ENCODE measurements around the gene KLF16. TPM values are rescaled to one million over a fixed set of nuclear protein-coding genes. Genes with fewer than 3 reads are reported as not detected.

KLF16 gene
- total RNA-seq, 6 experiments from 2014 or later, result 37.7 to 48.3 (median 41.6) TPM

DNA sequence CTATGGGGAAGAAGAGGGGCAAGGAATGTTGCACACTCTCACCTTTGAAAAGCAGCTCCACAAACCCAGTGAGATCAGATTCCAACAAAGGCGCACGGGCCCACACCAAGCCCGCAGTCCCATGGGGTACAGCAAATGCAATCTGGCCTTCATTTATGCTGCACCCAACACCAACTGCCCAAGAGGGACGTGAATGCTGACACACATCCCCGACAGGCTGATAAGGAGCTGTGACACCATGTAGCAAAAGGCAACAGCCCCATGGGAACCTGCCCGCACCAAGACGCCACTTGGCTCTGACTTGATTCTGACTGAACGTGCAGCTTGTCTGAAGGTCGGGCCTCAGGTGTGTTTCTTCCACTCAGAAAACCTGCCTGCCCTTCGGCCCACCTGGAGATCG is 32.4 kb downstream of the KLF16 start:
- DNase-seq, result no peak
- H3K9me3 Mint-ChIP-seq, result no peaks in the 10 kb centered on the region
- TF ChIP-seq, protein P1, sequence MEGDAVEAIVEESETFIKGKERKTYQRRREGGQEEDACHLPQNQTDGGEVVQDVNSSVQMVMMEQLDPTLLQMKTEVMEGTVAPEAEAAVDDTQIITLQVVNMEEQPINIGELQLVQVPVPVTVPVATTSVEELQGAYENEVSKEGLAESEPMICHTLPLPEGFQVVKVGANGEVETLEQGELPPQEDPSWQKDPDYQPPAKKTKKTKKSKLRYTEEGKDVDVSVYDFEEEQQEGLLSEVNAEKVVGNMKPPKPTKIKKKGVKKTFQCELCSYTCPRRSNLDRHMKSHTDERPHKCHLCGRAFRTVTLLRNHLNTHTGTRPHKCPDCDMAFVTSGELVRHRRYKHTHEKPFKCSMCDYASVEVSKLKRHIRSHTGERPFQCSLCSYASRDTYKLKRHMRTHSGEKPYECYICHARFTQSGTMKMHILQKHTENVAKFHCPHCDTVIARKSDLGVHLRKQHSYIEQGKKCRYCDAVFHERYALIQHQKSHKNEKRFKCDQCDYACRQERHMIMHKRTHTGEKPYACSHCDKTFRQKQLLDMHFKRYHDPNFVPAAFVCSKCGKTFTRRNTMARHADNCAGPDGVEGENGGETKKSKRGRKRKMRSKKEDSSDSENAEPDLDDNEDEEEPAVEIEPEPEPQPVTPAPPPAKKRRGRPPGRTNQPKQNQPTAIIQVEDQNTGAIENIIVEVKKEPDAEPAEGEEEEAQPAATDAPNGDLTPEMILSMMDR (IDR thresholded peaks at IDR 0.05), result no peak
- no peak overlapping the region for H3K4me3 Mint-ChIP-seq
- no peaks in the 10 kb centered on the region for H3K27me3 Mint-ChIP-seq (ENCODE audit: insufficient read depth)
- H3K4me1 Mint-ChIP-seq (ENCODE audit: low read depth), result peaks cover 1% of the 10 kb centered on the region; the same call in 1 of the 2 replicates
- no peak overlapping the region for H3K27ac Mint-ChIP-seq
- H3K36me3 Mint-ChIP-seq (ENCODE audit: low read depth), result peaks cover 4% of the 10 kb centered on the region; the same call in 1 of the 2 replicates

GRCh38 chr19:1830568-1830967 is 32.8 kb downstream of the KLF16 start:
- H3K4me1 Mint-ChIP-seq (ENCODE audit: low read depth), result peaks cover 4% of the 10 kb centered on the region; the same call in 1 of the 2 replicates
- H3K4me3 Mint-ChIP-seq, result no peak overlapping the region
- H3K36me3 Mint-ChIP-seq (ENCODE audit: low read depth), result peaks cover 7% of the 10 kb centered on the region; the same call in 1 of the 2 replicates
- TF ChIP-seq, protein P1 (IDR thresholded peaks at IDR 0.05), result no peak
- no peak overlapping the region for H3K27ac Mint-ChIP-seq
- H3K9me3 Mint-ChIP-seq, result no peaks in the 10 kb centered on the region
- DNase-seq, result no peak
- H3K27me3 Mint-ChIP-seq (ENCODE audit: insufficient read depth), result no peaks in the 10 kb centered on the region

DNA sequence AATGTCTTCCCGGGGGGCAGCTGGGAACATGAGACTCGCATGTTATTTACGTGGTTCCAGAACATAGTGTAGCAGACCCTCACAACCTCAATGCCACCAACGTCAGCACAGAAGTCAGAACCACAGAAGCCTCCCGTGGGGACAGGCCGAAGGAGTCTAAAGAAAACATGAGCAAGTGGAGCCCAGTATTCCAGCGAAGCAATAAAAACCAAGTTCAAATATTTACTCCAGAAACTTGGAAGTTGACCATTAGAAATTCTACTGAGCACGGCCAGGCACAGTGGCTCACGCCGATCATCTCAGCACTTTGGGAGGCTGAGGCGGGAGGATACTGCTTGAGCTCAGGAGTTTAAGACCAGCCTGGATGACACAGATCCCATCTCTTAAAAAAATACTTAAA is 33.4 kb downstream of the KLF16 start:
- peaks cover 7% of the 10 kb centered on the region; the same call in 1 of the 2 replicates for H3K36me3 Mint-ChIP-seq (ENCODE audit: low read depth)
- H3K4me1 Mint-ChIP-seq (ENCODE audit: low read depth), result peaks cover 4% of the 10 kb centered on the region; the same call in 1 of the 2 replicates

DNA sequence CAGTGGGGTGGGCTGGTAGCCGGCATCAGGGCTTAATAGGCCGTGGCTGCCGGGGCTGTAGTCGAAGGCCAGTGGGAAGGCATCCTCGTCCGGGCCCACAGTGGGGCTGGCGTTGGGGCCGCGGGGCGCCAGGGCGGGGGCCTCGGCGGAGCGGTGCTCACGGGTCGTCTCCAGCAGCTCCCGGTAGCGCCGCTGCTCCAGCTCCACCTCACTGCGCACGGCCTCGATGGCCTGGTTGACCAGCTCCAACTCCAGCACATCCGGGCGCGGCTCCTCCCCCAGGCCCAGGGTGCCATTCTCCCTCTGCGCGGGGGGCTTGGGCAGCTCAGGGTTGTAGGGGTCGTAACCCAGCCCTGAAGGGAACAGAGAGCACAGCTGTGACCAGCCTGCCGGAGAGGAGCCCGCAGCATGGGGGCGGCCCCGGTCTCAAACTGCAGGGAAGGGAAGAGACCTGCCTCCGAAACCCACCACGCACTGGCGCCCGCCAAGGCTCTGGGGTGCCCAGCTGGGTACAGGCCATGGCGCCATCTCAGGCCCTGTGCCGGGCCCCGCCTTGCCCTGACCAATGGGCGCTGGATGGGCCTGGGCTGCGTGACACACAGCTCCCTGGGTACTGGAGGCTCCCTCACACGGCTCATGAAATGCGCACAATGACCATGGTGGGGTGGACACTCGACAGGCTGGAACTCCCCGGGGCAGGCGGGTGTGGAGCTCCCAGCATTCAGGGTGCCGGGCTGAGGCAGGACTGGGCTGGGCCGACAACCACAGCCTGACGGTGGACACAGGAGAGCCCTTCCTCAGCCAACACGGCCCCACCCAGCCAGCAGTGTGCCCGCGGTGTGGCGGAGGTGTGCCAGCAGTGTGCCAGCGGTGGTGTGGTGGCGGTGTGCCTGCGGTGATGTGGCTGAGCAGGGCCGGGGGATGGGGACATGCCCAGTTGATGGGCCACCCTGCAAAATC is 34.8 kb downstream of the KLF16 start:
- no peaks in the 10 kb centered on the region for H3K9me3 Mint-ChIP-seq
- DNase-seq, result no peak
- peaks cover 7% of the 10 kb centered on the region; the same call in 1 of the 2 replicates for H3K36me3 Mint-ChIP-seq (ENCODE audit: low read depth)
- H3K4me1 Mint-ChIP-seq (ENCODE audit: low read depth), result peaks cover 4% of the 10 kb centered on the region; the same call in 1 of the 2 replicates
- no peak overlapping the region for H3K4me3 Mint-ChIP-seq
- no peak overlapping the region for H3K27ac Mint-ChIP-seq
- no peaks in the 10 kb centered on the region for H3K27me3 Mint-ChIP-seq (ENCODE audit: insufficient read depth)
- TF ChIP-seq, protein P1 (IDR thresholded peaks at IDR 0.05), result no peak

More for the DNA sequence above, 33.4 kb downstream of the KLF16 start:
- TF ChIP-seq, protein P1 (IDR thresholded peaks at IDR 0.05), result no peak
- DNase-seq, result no peak
- Mint-ChIP-seq H3K4me3 (no peak overlapping the region), H3K27ac (no peak overlapping the region), H3K27me3 (ENCODE audit: insufficient read depth) (no peaks in the 10 kb centered on the region), H3K9me3 (no peaks in the 10 kb centered on the region)

- no peak overlapping the region for H3K4me3 Mint-ChIP-seq
- H3K9me3 Mint-ChIP-seq, result no peaks in the 10 kb centered on the region
- DNase-seq, result no peak
- H3K27ac Mint-ChIP-seq, result no peak overlapping the region
- H3K36me3 Mint-ChIP-seq (ENCODE audit: low read depth), result peaks cover 7% of the 10 kb centered on the region; the same call in 1 of the 2 replicates
- TF ChIP-seq, protein P1 (IDR thresholded peaks at IDR 0.05), result no peak
- peaks cover 4% of the 10 kb centered on the region; the same call in 1 of the 2 replicates for H3K4me1 Mint-ChIP-seq (ENCODE audit: low read depth)
- no peaks in the 10 kb centered on the region for H3K27me3 Mint-ChIP-seq (ENCODE audit: insufficient read depth)
These were observed 35.7 kb downstream of the KLF16 start for GRCh38 chr19:1827566-1828278.

Data from HFFc6 (cell line).